H9 (cell line): Measurements from ENCODE around the gene MFSD11. TPM values are rescaled to one million over a fixed set of nuclear protein-coding genes. Genes with fewer than 3 reads are reported as not detected.
"Not testable (repeated sequence)": the region's sequence is repeated elsewhere in the genome, so short reads cannot be mapped to it uniquely, and the experiment has no call there.

Experiments used
- DNase-seq: peaks from one replicate; pipeline ENCODE4 v3.0.0-alpha.2; 2017
- H2AFZ ChIP-seq: one replicate; pipeline ENCODE4 v1.6.1; 2013; ENCODE audit warnings: mild to moderate bottlenecking, low read length, control low read depth, moderate library complexity
- H2AK5ac ChIP-seq: 2 replicates; pipeline ENCODE4 v1.6.1; 2013; ENCODE audit warnings: low read length, control low read depth, mixed read lengths; ENCODE audit not compliant: insufficient read length
- H2BK120ac ChIP-seq: one replicate; pipeline ENCODE4 v1.6.1; 2013; ENCODE audit warnings: low read depth, mild to moderate bottlenecking, low read length, control low read depth, inconsistent platforms; ENCODE audit not compliant: poor library complexity, severe bottlenecking
- H2BK12ac ChIP-seq: 2 replicates; pipeline ENCODE4 v1.6.1; 2013; ENCODE audit warnings: low read length, control low read depth, mixed read lengths, low read depth; ENCODE audit not compliant: insufficient read length
- H2BK15ac ChIP-seq: 2 replicates; pipeline ENCODE4 v1.6.1; 2013; ENCODE audit warnings: low read depth, low read length, control low read depth
- H2BK20ac ChIP-seq: one replicate; pipeline ENCODE4 v1.6.1; 2013; ENCODE audit warnings: low read depth, mild to moderate bottlenecking, low read length, control low read depth, inconsistent platforms; ENCODE audit not compliant: poor library complexity, severe bottlenecking
- H2BK5ac ChIP-seq: 2 replicates; pipeline ENCODE4 v1.6.1; 2013; ENCODE audit warnings: low read length, control low read depth, mixed read lengths; ENCODE audit not compliant: insufficient read length
- H3K14ac ChIP-seq: 2 replicates; pipeline ENCODE4 v1.6.1; 2013; ENCODE audit warnings: low read length, control low read depth; ENCODE audit not compliant: insufficient read depth
- H3K18ac ChIP-seq: 2 replicates; pipeline ENCODE4 v1.6.1; 2013; ENCODE audit warnings: low read depth, mild to moderate bottlenecking, mixed read lengths, low read length, control low read depth; ENCODE audit not compliant: insufficient read length
- H3K23ac ChIP-seq: 2 replicates; pipeline ENCODE4 v1.6.1; 2013; ENCODE audit warnings: low read length, control low read depth, mixed read lengths, low read depth; ENCODE audit not compliant: insufficient read length
- H3K23me2 ChIP-seq: 2 replicates; pipeline ENCODE4 v1.6.1; 2013; ENCODE audit warnings: low read depth, mild to moderate bottlenecking, mixed read lengths, low read length, control low read depth; ENCODE audit not compliant: insufficient read length, poor library complexity, severe bottlenecking
- H3K27ac ChIP-seq: 2 replicates; pipeline ENCODE4 v1.5.1; 2013; ENCODE audit warnings: low read length, control low read depth, mixed read lengths, low read depth; ENCODE audit not compliant: insufficient read length
- H3K27me3 ChIP-seq: 2 replicates; pipeline ENCODE4 v1.6.1; 2013; ENCODE audit warnings: low read length, control low read depth, inconsistent platforms; ENCODE audit not compliant: insufficient read depth
- H3K4ac ChIP-seq: 2 replicates; pipeline ENCODE4 v1.6.1; 2013; ENCODE audit warnings: low read depth, mild to moderate bottlenecking, control low read depth, inconsistent platforms, low read length, moderate library complexity
- H3K4me1 ChIP-seq: 2 replicates; pipeline ENCODE4 v1.6.1; 2013; ENCODE audit warnings: low read length, control low read depth, inconsistent platforms; ENCODE audit not compliant: insufficient read depth
- H3K4me2 ChIP-seq: 2 replicates; pipeline ENCODE4 v1.6.1; 2013; ENCODE audit warnings: low read length, control low read depth, mixed read lengths; ENCODE audit not compliant: insufficient read length, insufficient read depth
- H3K56ac ChIP-seq: 2 replicates; pipeline ENCODE4 v1.6.1; 2013; ENCODE audit warnings: low read depth, mild to moderate bottlenecking, mixed read lengths, low read length, control low read depth; ENCODE audit not compliant: insufficient read length
- H3K79me1 ChIP-seq: 2 replicates; pipeline ENCODE4 v1.6.1; 2013; ENCODE audit warnings: low read depth, mild to moderate bottlenecking, moderate library complexity, low read length, control low read depth, inconsistent platforms; ENCODE audit not compliant: insufficient read depth, poor library complexity, severe bottlenecking
- H3K79me2 ChIP-seq: 2 replicates; pipeline ENCODE4 v1.6.1; 2013; ENCODE audit warnings: low read length, control low read depth, inconsistent platforms; ENCODE audit not compliant: insufficient read depth
- H3K9ac ChIP-seq: 2 replicates; pipeline ENCODE4 v1.6.1; 2013; ENCODE audit warnings: low read length, control low read depth, mixed read lengths; ENCODE audit not compliant: insufficient read length; ENCODE audit errors: extremely low read depth
- H3K9me3 ChIP-seq: one replicate; pipeline ENCODE4 v1.6.1; 2013; ENCODE audit warnings: low read depth, low read length, inconsistent platforms; ENCODE audit not compliant: control insufficient read depth
- H3T11ph ChIP-seq: one replicate; pipeline ENCODE4 v1.6.1; 2013; ENCODE audit warnings: mild to moderate bottlenecking, low read length, control low read depth, inconsistent platforms
- H4K20me1 ChIP-seq: one replicate; pipeline ENCODE4 v1.6.1; 2013; ENCODE audit not compliant: control insufficient read depth, insufficient read length, insufficient read depth
- H4K5ac ChIP-seq: 2 replicates; pipeline ENCODE4 v1.6.1; 2013; ENCODE audit warnings: low read depth, mild to moderate bottlenecking, mixed read lengths, low read length, control low read depth; ENCODE audit not compliant: insufficient read length
- H4K8ac ChIP-seq: replicated peaks from 2 replicates; pipeline ENCODE4 v1.6.1; 2013; ENCODE audit warnings: low read length, control low read depth, mixed read lengths, low read depth; ENCODE audit not compliant: insufficient read length
- H4K91ac ChIP-seq: 2 replicates; pipeline ENCODE4 v1.6.1; 2013; ENCODE audit warnings: low read depth, mild to moderate bottlenecking, moderate library complexity, mixed read lengths, low read length, control low read depth; ENCODE audit not compliant: insufficient read length
- H3K27ac Mint-ChIP-seq, 3 experiments: 2 replicates in 2 of 3; 3 replicates in 1 of 3; pipeline ENCODE4 v1.8.0; 2020 to 2021; ENCODE audit warnings: mixed read lengths in 3 of 3, mild to moderate bottlenecking in 1 of 3, moderate library complexity in 1 of 3
- H3K27me3 Mint-ChIP-seq: 2 replicates; pipeline ENCODE4 v1.8.0; 2021; ENCODE audit warnings: low read depth, mild to moderate bottlenecking, moderate library complexity, mixed read lengths
- H3K36me3 Mint-ChIP-seq, 3 experiments: 2 replicates in 2 of 3; 3 replicates in 1 of 3; pipeline ENCODE4 v1.8.0; 2020 to 2021; ENCODE audit warnings: low read depth in 3 of 3, mixed read lengths in 3 of 3; ENCODE audit not compliant: insufficient read depth in 1 of 3
- H3K4me1 Mint-ChIP-seq, 2 experiments: 2 replicates each; pipeline ENCODE4 v1.8.0; 2020; ENCODE audit warnings: mixed read lengths in 2 of 2
- H3K4me3 Mint-ChIP-seq, 2 experiments: 2 replicates in 1 of 2; 3 replicates in 1 of 2; pipeline ENCODE4 v1.8.0; 2020 to 2021; ENCODE audit warnings: mild to moderate bottlenecking in 2 of 2, mixed read lengths in 2 of 2, moderate library complexity in 1 of 2
- H3K9me3 Mint-ChIP-seq, 2 experiments: 2 replicates in 1 of 2; 3 replicates in 1 of 2; pipeline ENCODE4 v1.8.0; 2020; ENCODE audit warnings: mild to moderate bottlenecking in 2 of 2, mixed read lengths in 2 of 2, moderate library complexity in 1 of 2
- CTCF ChIP-seq: fragments of 200-600 bp; sonication (generic); conservative IDR thresholded peaks from 3 replicates; pipeline ENCODE4 v1.8.0; 2021; ENCODE audit warnings: antibody characterized with exemption, mild to moderate bottlenecking
- WGBS: extraction: QIAGEN DNeasy Blood & Tissue Kit; methylation state at CpG from one replicate; pipeline ENCODE4 v1.1.7; 2013; ENCODE audit warnings: missing lambda C conversion rate, low lambda C conversion rate, mixed read lengths; ENCODE audit not compliant: insufficient read length; ENCODE audit errors: extremely low coverage; 5-methylcytosine and 5-hydroxymethylcytosine counted together
- total RNA-seq: library from RNA; stranded (reverse); gene quantifications from 2 replicates; pipeline ENCODE4 v1.2.1, GENCODE V29; 2021

The MFSD11 gene
- total RNA-seq, 1 experiment from 2014 or later = 19.9 TPM

GRCh38 chr17:76722279-76722678 is 15.6 kb upstream of the MFSD11 start:
- Histone ChIP-seq H3K56ac (no peak overlapping the region), H2BK12ac (no peak overlapping the region), H3K4me1 (no peaks in the 10 kb centered on the region), H3K23me2 (peaks cover 8% of the 10 kb centered on the region), H3K4me2 (no peak overlapping the region), H3K18ac (no peak overlapping the region), H4K8ac (no peak overlapping the region), H3K9me3 (no peaks in the 10 kb centered on the region), H3K23ac (no peak overlapping the region), H2BK120ac (no peak overlapping the region), H2BK5ac (no peak overlapping the region), H3K9ac (no peak overlapping the region), H2BK15ac (no peak overlapping the region), H2AK5ac (no peak overlapping the region), H2AFZ (no peak overlapping the region), H4K20me1 (no peaks in the 10 kb centered on the region), H3K4ac (no peak overlapping the region), H3K27ac (no peak overlapping the region), H3T11ph (no peak overlapping the region), H3K79me2 (0 out of 2 replicates have a peak, but pooled peaks cover 3% of the 10 kb centered on the region), H4K91ac (no peak overlapping the region), H2BK20ac (no peak overlapping the region), H3K79me1 (peaks cover 3% of the 10 kb centered on the region), H3K14ac (no peak overlapping the region), H4K5ac (no peak overlapping the region), H3K27me3 (no peaks in the 10 kb centered on the region)
- H3K27ac Mint-ChIP-seq = no peak overlapping the region
- H3K36me3 Mint-ChIP-seq = peaks cover 32 to 74% (median 70%) of the 10 kb centered on the region in 3 experiments; a peak in 6 of 7 replicates
- H3K9me3 Mint-ChIP-seq = no peaks in the 10 kb centered on the region
- no CpG with 5 or more reads among the region's 8 CpGs for WGBS
- no peak for DNase-seq
- H3K27me3 Mint-ChIP-seq = no peaks in the 10 kb centered on the region
- peaks cover 8% of the 10 kb centered on the region in 2 experiments for H3K4me1 Mint-ChIP-seq
- TF ChIP-seq CTCF = no peak
- no peak overlapping the region; a peak in 1 of 5 replicates for H3K4me3 Mint-ChIP-seq

- not testable (repeated sequence) for H3K79me2 ChIP-seq, H3K9me3 ChIP-seq, H3K14ac ChIP-seq, H2BK20ac ChIP-seq, H2AK5ac ChIP-seq, H3K9ac ChIP-seq, H3K27ac ChIP-seq, H3K56ac ChIP-seq, H3K9me3 Mint-ChIP-seq, H2AFZ ChIP-seq, H4K91ac ChIP-seq, H4K20me1 ChIP-seq, H3K4me2 ChIP-seq, H3K4me1 ChIP-seq, H2BK15ac ChIP-seq, H3K4ac ChIP-seq, H2BK120ac ChIP-seq, H2BK5ac ChIP-seq, H3K18ac ChIP-seq, H2BK12ac ChIP-seq, H3K23ac ChIP-seq, H3K27me3 ChIP-seq, H4K8ac ChIP-seq, H3K27ac Mint-ChIP-seq, H4K5ac ChIP-seq, H3K4me3 Mint-ChIP-seq, DNase-seq, H3T11ph ChIP-seq, H3K27me3 Mint-ChIP-seq
- H3K4me1 Mint-ChIP-seq = peaks cover 14% of the 10 kb centered on the region in 2 experiments
- peaks cover 31 to 70% (median 66%) of the 10 kb centered on the region in 3 experiments; a peak in 6 of 7 replicates for H3K36me3 Mint-ChIP-seq
- peaks cover 10% of the 10 kb centered on the region for H3K79me1 ChIP-seq
- H3K23me2 ChIP-seq = peaks cover 13% of the 10 kb centered on the region
- WGBS = no CpG with 5 or more reads among the region's 8 CpGs
Measured at GRCh38 chr17:76722977-76723376, 14.9 kb upstream of the MFSD11 start.
